Type B pancreatic cell (in vitro differentiated cells): ENCODE results near the gene IMMT. TPM values are rescaled to one million over a fixed set of nuclear protein-coding genes. Genes with fewer than 3 reads are reported as not detected.
A peak's percentile ranks its signal among the peaks of the same experiment; 100 is the strongest.
"Not testable (repeated sequence)": the region's sequence is repeated elsewhere in the genome, so short reads cannot be mapped to it uniquely, and the experiment has no call there.

Experiments
- DNase-seq: peaks from one replicate; pipeline ENCODE4 v3.0.0; 2021; ENCODE audit warnings: mixed read lengths; ENCODE audit not compliant: unreplicated experiment; ENCODE audit errors: extremely low spot score
- H3K27ac Mint-ChIP-seq: 2 replicates; pipeline ENCODE4 v1.8.0; 2021; ENCODE audit warnings: mild to moderate bottlenecking, mixed read lengths
- H3K27me3 Mint-ChIP-seq: 2 replicates; pipeline ENCODE4 v1.8.0; 2021; ENCODE audit warnings: mixed read lengths
- H3K36me3 Mint-ChIP-seq: 2 replicates; pipeline ENCODE4 v1.8.0; 2021; ENCODE audit warnings: mixed read lengths
- H3K4me1 Mint-ChIP-seq: one replicate; pipeline ENCODE4 v1.8.0; 2021; ENCODE audit warnings: mixed read lengths; ENCODE audit not compliant: unreplicated experiment
- H3K4me3 Mint-ChIP-seq: 2 replicates; pipeline ENCODE4 v1.8.0; 2021; ENCODE audit warnings: mild to moderate bottlenecking, mixed read lengths
- H3K9me3 Mint-ChIP-seq: 2 replicates; pipeline ENCODE4 v1.8.0; 2021; ENCODE audit warnings: mixed read lengths
- total RNA-seq: library from RNA; stranded (reverse); gene quantifications from 2 replicates; pipeline ENCODE4 v1.2.1, GENCODE V29; 2021; ENCODE audit warnings: low replicate concordance
- TF ChIP-seq, protein P1 (sequence below): fragments of 200-600 bp; sonication (generic); conservative IDR thresholded peaks from 2 replicates; pipeline ENCODE4 v1.5.0; 2021; ENCODE audit warnings: antibody characterized with exemption, mild to moderate bottlenecking

Gene IMMT
- total RNA-seq, 1 donor from 2014 or later = 108 TPM

- H3K9me3 Mint-ChIP-seq = no peaks in the 10 kb centered on the region
- TF ChIP-seq, protein P1, sequence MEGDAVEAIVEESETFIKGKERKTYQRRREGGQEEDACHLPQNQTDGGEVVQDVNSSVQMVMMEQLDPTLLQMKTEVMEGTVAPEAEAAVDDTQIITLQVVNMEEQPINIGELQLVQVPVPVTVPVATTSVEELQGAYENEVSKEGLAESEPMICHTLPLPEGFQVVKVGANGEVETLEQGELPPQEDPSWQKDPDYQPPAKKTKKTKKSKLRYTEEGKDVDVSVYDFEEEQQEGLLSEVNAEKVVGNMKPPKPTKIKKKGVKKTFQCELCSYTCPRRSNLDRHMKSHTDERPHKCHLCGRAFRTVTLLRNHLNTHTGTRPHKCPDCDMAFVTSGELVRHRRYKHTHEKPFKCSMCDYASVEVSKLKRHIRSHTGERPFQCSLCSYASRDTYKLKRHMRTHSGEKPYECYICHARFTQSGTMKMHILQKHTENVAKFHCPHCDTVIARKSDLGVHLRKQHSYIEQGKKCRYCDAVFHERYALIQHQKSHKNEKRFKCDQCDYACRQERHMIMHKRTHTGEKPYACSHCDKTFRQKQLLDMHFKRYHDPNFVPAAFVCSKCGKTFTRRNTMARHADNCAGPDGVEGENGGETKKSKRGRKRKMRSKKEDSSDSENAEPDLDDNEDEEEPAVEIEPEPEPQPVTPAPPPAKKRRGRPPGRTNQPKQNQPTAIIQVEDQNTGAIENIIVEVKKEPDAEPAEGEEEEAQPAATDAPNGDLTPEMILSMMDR = no peak
- H3K36me3 Mint-ChIP-seq = peaks cover 8% of the 10 kb centered on the region
- no peak overlapping the region for H3K4me3 Mint-ChIP-seq
- H3K27ac Mint-ChIP-seq = no peak overlapping the region
- DNase-seq = no peak
- H3K27me3 Mint-ChIP-seq = no peaks in the 10 kb centered on the region
- peaks cover 21% of the 10 kb centered on the region for H3K4me1 Mint-ChIP-seq
Measured at GRCh38 chr2:86202702-86203101, 7.4 kb upstream of the IMMT start.

DNA sequence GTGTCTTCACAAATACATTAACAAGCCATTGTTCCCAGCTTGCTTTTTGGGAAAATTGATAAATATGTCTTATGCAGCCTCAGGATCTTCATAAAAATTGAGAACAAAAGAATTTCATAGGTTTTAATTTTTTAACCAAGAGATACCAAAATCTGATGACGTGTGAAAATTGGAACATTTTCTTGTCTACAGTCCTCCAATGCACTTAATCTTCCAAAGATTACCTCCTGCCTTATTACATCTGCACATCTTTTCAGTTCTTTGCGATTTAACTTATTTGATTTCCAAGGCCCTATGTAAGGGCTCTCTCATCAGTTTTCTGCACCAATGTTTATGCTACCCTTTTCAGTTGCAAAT, 7.1 kb upstream of the IMMT start:
- no peak for DNase-seq
- Mint-ChIP-seq H3K36me3 (peaks cover 8% of the 10 kb centered on the region), H3K27me3 (no peaks in the 10 kb centered on the region), H3K4me3 (peak overlapping the region; percentile 79), H3K27ac (no peak overlapping the region), H3K4me1 (peaks cover 21% of the 10 kb centered on the region), H3K9me3 (no peaks in the 10 kb centered on the region)
- TF ChIP-seq, protein P1 = no peak

- no peak for DNase-seq
- Mint-ChIP-seq H3K9me3 (no peaks in the 10 kb centered on the region), H3K27ac (peak overlapping the region; percentile 59), H3K27me3 (no peaks in the 10 kb centered on the region), H3K36me3 (peaks cover 4% of the 10 kb centered on the region), H3K4me3 (peak overlapping the region; percentile 79), H3K4me1 (peaks cover 24% of the 10 kb centered on the region)
- TF ChIP-seq, protein P1 = no peak
Measured at GRCh38 chr2:86201671-86202335, 6.5 kb upstream of the IMMT start.

DNA sequence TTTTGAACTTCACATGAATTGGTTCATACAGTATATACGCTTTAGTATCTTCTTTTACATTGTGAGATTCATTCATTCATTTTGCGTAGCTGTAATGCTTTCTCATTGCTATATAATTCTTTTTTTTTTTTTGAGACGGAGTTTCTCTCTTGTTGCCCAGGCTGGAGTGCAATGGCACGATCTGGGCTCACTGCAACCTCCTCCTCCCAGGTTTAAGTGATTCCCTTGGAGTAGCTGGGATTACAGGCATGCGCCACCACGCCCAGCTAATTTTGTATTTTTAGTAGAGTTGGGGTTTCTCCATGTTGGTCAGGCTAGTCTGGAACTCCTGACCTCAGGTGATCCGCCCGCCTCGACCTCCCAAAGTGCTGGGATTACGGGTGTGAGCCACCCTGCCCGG, 5.3 kb upstream of the IMMT start:
- H3K27me3 Mint-ChIP-seq = not testable (repeated sequence)
- peak overlapping the region; percentile 26 for H3K27ac Mint-ChIP-seq
- TF ChIP-seq, protein P1 = peak; percentile 2

DNA sequence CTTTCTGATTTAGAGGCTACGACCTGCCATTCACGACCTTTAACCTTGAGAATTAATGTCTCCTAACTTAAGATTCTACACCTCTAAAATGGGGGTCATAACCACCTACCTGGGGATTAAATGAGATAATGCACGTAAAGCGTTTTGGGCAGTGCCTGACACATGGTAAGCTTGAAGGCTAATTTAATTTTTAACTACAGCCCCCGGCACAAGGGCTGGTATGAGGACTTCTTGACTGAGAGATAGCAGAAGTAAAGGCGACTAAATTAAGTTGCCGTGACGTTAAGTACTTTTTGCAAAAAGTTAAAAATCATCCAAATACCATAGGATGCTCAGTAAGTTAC, 4.5 kb upstream of the IMMT start:
- no peaks in the 10 kb centered on the region for H3K36me3 Mint-ChIP-seq
- peaks cover 34% of the 10 kb centered on the region for H3K4me1 Mint-ChIP-seq
- H3K9me3 Mint-ChIP-seq = no peaks in the 10 kb centered on the region

More for the DNA sequence above, 5.3 kb upstream of the IMMT start:
- not testable (repeated sequence) for DNase-seq, H3K9me3 Mint-ChIP-seq, H3K36me3 Mint-ChIP-seq
- H3K4me1 Mint-ChIP-seq = peaks cover 31% of the 10 kb centered on the region
- H3K4me3 Mint-ChIP-seq = peak overlapping the region; percentile 99

More for the DNA sequence above, 4.5 kb upstream of the IMMT start:
- no peaks in the 10 kb centered on the region for H3K27me3 Mint-ChIP-seq
- TF ChIP-seq, protein P1 = no peak
- peak overlapping the region; percentile 86 for H3K27ac Mint-ChIP-seq
- H3K4me3 Mint-ChIP-seq = peak overlapping the region; percentile 99
- DNase-seq = no peak
